ENCODE results near the gene FAM120B. TPM values are rescaled to one million over a fixed set of nuclear protein-coding genes. Genes with fewer than 3 reads are reported as not detected.

The FAM120B gene
- total RNA-seq, 3 donors from 2014 or later (not counting 1 experiment from before 2014, with no cell fraction given): 37.8 to 55.6 (median 39.9) TPM

DNA sequence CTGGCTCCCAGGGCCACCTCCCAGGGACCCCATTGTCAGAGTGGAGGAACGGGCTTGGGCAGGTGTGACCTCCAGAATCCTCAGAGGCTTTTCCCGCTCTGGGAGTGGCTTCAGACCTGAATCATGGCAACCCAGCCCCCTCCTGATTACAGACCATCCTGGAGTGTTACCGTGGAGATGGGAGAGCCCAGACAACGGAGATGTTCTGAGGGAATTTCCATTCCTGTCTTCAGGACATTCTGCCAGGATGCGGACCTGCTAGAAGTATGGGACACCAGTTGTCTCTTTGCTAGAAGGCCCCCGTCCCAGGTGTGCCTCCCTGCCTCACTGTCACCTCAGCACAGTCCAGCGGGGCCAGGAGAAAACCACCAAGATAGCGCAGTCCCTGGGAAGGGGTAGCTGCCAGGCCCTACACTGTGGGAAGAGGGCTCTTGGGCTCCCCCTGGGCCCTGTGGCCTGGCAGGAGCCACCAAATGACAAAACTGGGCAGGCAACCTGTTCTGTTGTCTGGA, 136.6 kb downstream of the FAM120B start:
- DNase-seq: no peak
- peaks cover 2% of the 10 kb centered on the region for H3K9me3 ChIP-seq (ENCODE audit: control insufficient read depth, insufficient read depth, low read length)

GRCh38 chr6:170444056-170444591, 137.6 kb downstream of the FAM120B start:
- Histone ChIP-seq H3K9me3 (ENCODE audit: control insufficient read depth, insufficient read depth, low read length) (peaks cover 2% of the 10 kb centered on the region), H3K36me3 (ENCODE audit: control insufficient read depth, insufficient read depth, low read length) (no peaks in the 10 kb centered on the region), H3K27ac (ENCODE audit: low read length) (peak overlapping the region; percentile 92), H3K4me1 (ENCODE audit: control insufficient read depth, insufficient read depth, low read length) (peaks cover 65% of the 10 kb centered on the region), H3K27me3 (ENCODE audit: control insufficient read depth, insufficient read depth, low read length) (no peaks in the 10 kb centered on the region), H3K4me3 (ENCODE audit: low read length) (no peak overlapping the region)
- H3K27ac Mint-ChIP-seq: peak overlapping the region; percentile 86 to 95
- H3K4me3 Mint-ChIP-seq: peak overlapping the region; percentile 55
- TF ChIP-seq, protein P1, sequence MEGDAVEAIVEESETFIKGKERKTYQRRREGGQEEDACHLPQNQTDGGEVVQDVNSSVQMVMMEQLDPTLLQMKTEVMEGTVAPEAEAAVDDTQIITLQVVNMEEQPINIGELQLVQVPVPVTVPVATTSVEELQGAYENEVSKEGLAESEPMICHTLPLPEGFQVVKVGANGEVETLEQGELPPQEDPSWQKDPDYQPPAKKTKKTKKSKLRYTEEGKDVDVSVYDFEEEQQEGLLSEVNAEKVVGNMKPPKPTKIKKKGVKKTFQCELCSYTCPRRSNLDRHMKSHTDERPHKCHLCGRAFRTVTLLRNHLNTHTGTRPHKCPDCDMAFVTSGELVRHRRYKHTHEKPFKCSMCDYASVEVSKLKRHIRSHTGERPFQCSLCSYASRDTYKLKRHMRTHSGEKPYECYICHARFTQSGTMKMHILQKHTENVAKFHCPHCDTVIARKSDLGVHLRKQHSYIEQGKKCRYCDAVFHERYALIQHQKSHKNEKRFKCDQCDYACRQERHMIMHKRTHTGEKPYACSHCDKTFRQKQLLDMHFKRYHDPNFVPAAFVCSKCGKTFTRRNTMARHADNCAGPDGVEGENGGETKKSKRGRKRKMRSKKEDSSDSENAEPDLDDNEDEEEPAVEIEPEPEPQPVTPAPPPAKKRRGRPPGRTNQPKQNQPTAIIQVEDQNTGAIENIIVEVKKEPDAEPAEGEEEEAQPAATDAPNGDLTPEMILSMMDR (IDR thresholded peaks at IDR 0.05): no peak
- DNase-seq (peak; percentile 55 to 80), ATAC-seq (peak; percentile 85 to 91 (median 91))
- peaks cover 79 to 80% of the 10 kb centered on the region in 2 donors for H3K4me1 Mint-ChIP-seq
- no peaks in the 10 kb centered on the region for H3K27me3 Mint-ChIP-seq (ENCODE audit: low read depth in 2 of 2)
- H3K36me3 Mint-ChIP-seq: no peaks in the 10 kb centered on the region
- no peaks in the 10 kb centered on the region for H3K9me3 Mint-ChIP-seq
- 54% methylated on average over 18 of the region's 18 CpGs for WGBS (ENCODE audit: insufficient coverage)
- intact Hi-C loops (cut with micrococcal nuclease): loop anchor here (1.0 to 5.0 kb wide), 5 partner anchors 20 to 637 kb away; partner anchors contain the start of gene FAM120B

More for the DNA sequence above, 136.6 kb downstream of the FAM120B start:
- Mint-ChIP-seq H3K27ac (peak overlapping the region; percentile 86 to 95), H3K4me1 (peaks cover 72 to 77% of the 10 kb centered on the region in 2 donors), H3K4me3 (peak overlapping the region; percentile 55), H3K9me3 (no peaks in the 10 kb centered on the region), H3K27me3 (ENCODE audit: low read depth in 2 of 2) (no peaks in the 10 kb centered on the region), H3K36me3 (no peaks in the 10 kb centered on the region)
- intact Hi-C loops (cut with micrococcal nuclease): loop anchor here (5.0 kb wide), 3 partner anchors 34 to 136 kb away; partner anchors contain the start of gene FAM120B
- 83% methylated on average over 8 of the region's 8 CpGs for WGBS (ENCODE audit: insufficient coverage)
- Histone ChIP-seq H3K27ac (ENCODE audit: low read length) (peak overlapping the region; percentile 92), H3K4me3 (ENCODE audit: low read length) (no peak overlapping the region), H3K36me3 (ENCODE audit: control insufficient read depth, insufficient read depth, low read length) (no peaks in the 10 kb centered on the region), H3K4me1 (ENCODE audit: control insufficient read depth, insufficient read depth, low read length) (peaks cover 73% of the 10 kb centered on the region), H3K27me3 (ENCODE audit: control insufficient read depth, insufficient read depth, low read length) (no peaks in the 10 kb centered on the region)
- no peak for ATAC-seq
- TF ChIP-seq, protein P1 (IDR thresholded peaks at IDR 0.05): no peak

DNA sequence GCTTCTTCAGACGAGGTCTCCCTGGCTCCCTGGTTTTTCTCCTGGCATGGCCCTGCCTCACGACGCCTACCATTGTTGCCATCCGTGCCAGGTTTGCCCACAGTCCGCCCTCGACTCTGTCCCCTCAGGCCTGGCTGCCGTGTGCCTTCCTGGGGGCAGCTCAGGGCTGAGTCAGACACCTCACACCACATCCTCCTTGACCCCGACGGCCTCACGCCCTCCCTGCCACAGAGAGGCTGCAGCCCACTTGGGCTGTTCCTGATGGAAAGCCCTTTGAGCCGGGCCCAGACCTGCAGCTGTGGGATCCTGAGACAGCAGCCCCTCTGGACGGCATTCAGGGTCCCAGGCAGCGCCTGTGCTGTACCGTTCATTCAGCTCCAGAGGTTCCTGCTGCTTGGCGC, 138.3 kb downstream of the FAM120B start:
- DNase-seq: no peak
- Histone ChIP-seq H3K27me3 (ENCODE audit: control insufficient read depth, insufficient read depth, low read length) (no peaks in the 10 kb centered on the region), H3K9me3 (ENCODE audit: control insufficient read depth, insufficient read depth, low read length) (peaks cover 2% of the 10 kb centered on the region), H3K4me3 (ENCODE audit: low read length) (no peak overlapping the region), H3K4me1 (ENCODE audit: control insufficient read depth, insufficient read depth, low read length) (peaks cover 59% of the 10 kb centered on the region), H3K27ac (ENCODE audit: low read length) (peak overlapping the region; percentile 92), H3K36me3 (ENCODE audit: control insufficient read depth, insufficient read depth, low read length) (no peaks in the 10 kb centered on the region)
- intact Hi-C loops (cut with micrococcal nuclease): loop anchor here (1.0 to 5.0 kb wide), 5 partner anchors 19 to 638 kb away; partner anchors contain the start of gene FAM120B
- no peaks in the 10 kb centered on the region for H3K27me3 Mint-ChIP-seq (ENCODE audit: low read depth in 2 of 2)
- WGBS (ENCODE audit: insufficient coverage): 38% methylated on average over 15 of the region's 15 CpGs
- no peaks in the 10 kb centered on the region for H3K36me3 Mint-ChIP-seq
- H3K9me3 Mint-ChIP-seq: no peaks in the 10 kb centered on the region
- TF ChIP-seq, protein P1 (IDR thresholded peaks at IDR 0.05): no peak
- H3K4me3 Mint-ChIP-seq: peak overlapping the region; percentile 65
- no peak for ATAC-seq
- peak overlapping the region; percentile 86 to 95 for H3K27ac Mint-ChIP-seq
- peaks cover 79 to 84% of the 10 kb centered on the region in 2 donors for H3K4me1 Mint-ChIP-seq

Data from natural killer cell (primary cell).